Tibial artery (tissue), 4 donors: ENCODE data around the gene THAP3.

Experiments
- DNase-seq, 2 donors: peaks; one replicate each; pipeline ENCODE4 v3.0.0-alpha.2; 2019
- H3K27ac ChIP-seq, 2 donors: fragments of 200-600 bp; sonication (generic) in 1 of 2; 1 replicate in 1 of 2; 2 replicates in 1 of 2; pipeline ENCODE4 v1.5.1; 2018 to 2019; ENCODE audit warnings: mild to moderate bottlenecking in 1 of 2
- H3K27me3 ChIP-seq, 2 donors: fragments of 200-600 bp; sonication (generic) in 1 of 2; one replicate each; pipeline versions ENCODE4 v1.5.1 to v1.6.0; 2016 to 2019
- H3K36me3 ChIP-seq, 3 donors: fragments of 200-600 bp; sonication (generic) in 2 of 3; one replicate each; pipeline ENCODE4 v1.5.1; 2016 to 2019; ENCODE audit warnings: mild to moderate bottlenecking in 2 of 3
- H3K4me1 ChIP-seq, 4 donors: fragments of 200-600 bp; sonication (generic) in 2 of 4; 1 replicate in 3 of 4; 2 replicates in 1 of 4; pipeline ENCODE4 v1.5.1; 2016 to 2019
- H3K4me3 ChIP-seq, 2 donors: fragments of 200-600 bp; sonication (generic) in 1 of 2; 1 replicate in 1 of 2; 2 replicates in 1 of 2; pipeline ENCODE4 v1.5.1; 2018 to 2019; ENCODE audit warnings: mild to moderate bottlenecking in 2 of 2
- H3K9me3 ChIP-seq, 3 donors: fragments of 200-600 bp; sonication (generic) in 1 of 3; one replicate each; pipeline ENCODE4 v1.5.1; 2016 to 2019
- CTCF ChIP-seq, 2 experiments: fragments of 200-600 bp in 1 of 2; fragments of 450-650 bp in 1 of 2; IDR thresholded peaks; one replicate each; pipeline ENCODE4 v1.5.1; 2017 to 2019; ENCODE audit warnings: antibody characterized with exemption in 2 of 2, mild to moderate bottlenecking in 1 of 2, moderate library complexity in 1 of 2
- intact Hi-C: fragments of 100-400 bp; cut with DNase I; formaldehyde crosslinking; loops from one replicate; pipeline ENCODE4 v1.15.0; 2023; ENCODE audit warnings: low total_unique reads

The THAP3 gene

DNA sequence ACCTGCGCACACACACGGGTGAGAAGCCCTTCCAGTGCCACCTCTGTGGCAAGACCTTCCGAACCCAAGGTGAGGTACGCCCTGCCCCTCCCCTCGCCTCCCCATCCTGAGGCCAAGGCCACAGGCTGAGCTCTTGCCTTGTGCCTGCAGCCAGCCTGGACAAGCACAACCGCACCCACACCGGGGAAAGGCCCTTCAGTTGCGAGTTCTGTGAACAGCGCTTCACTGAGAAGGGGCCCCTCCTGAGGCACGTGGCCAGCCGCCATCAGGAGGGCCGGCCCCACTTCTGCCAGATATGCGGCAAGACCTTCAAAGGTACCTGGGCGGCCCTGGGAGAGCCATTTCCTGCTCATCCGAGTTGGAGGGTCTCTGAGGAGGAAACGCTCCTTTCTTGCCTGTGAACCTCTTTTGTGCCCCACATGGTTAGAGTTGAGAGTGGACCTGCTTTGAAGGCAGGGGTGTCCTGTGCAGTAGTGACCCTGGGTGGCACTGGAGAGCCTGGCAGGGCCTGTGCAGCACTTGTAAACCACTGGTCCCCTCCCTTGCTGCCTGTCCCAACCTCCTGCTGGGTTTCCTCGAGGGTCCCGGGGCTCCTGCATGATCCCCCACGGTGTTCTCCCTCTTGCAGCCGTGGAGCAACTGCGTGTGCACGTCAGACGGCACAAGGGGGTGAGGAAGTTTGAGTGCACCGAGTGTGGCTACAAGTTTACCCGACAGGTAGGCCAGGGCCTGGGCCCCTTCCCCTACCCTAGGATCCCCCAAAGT, 36.4 kb upstream of the THAP3 start:
- DNase-seq: no peak
- H3K4me1 ChIP-seq: peaks cover 0 to 82% (median 71%) of the 10 kb centered on the region in 4 donors
- no peaks in the 10 kb centered on the region for H3K27me3 ChIP-seq
- peaks cover 39 to 69% (median 62%) of the 10 kb centered on the region in 3 donors for H3K36me3 ChIP-seq
- H3K27ac ChIP-seq: peak overlapping the region in 1 of 2 donors; percentile 86
- intact Hi-C loops: loop anchor here (10.0 kb wide), 1 partner anchor 46 kb away; no protein-coding TSS in a partner anchor
- no peak for TF ChIP-seq CTCF (IDR thresholded peaks at IDR 0.05)
- H3K4me3 ChIP-seq: no peak overlapping the region
- no peaks in the 10 kb centered on the region for H3K9me3 ChIP-seq

DNA sequence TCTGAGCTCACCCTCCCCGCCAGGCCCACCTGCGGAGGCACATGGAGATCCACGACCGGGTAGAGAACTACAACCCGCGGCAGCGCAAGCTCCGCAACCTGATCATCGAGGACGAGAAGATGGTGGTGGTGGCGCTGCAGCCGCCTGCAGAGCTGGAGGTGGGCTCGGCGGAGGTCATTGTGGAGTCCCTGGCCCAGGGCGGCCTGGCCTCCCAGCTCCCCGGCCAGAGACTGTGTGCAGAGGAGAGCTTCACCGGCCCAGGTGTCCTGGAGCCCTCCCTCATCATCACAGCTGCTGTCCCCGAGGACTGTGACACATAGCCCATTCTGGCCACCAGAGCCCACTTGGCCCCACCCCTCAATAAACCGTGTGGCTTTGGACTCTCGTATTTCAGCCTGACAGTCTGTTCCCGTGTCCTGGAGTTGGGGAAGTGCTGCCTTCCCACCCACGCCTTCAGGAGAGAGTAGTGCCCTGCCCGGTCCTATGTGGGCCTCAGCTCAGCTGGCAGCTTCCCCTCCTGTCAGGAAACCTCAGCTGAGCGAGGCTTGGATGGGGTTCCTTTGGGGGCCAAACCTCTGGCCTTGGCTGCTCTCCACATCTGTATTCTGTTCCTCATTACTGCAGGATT, 35.7 kb upstream of the THAP3 start:
- intact Hi-C loops: loop anchor here (10.0 kb wide), 1 partner anchor 46 kb away; no protein-coding TSS in a partner anchor
- H3K9me3 ChIP-seq: no peaks in the 10 kb centered on the region
- H3K27me3 ChIP-seq: no peaks in the 10 kb centered on the region
- peak overlapping the region; percentile 54 to 86 for H3K27ac ChIP-seq
- no peak for TF ChIP-seq CTCF (IDR thresholded peaks at IDR 0.05)
- H3K36me3 ChIP-seq: peaks cover 46 to 76% (median 69%) of the 10 kb centered on the region in 3 donors
- no peak overlapping the region for H3K4me3 ChIP-seq
- peaks cover 0 to 88% (median 77%) of the 10 kb centered on the region in 4 donors for H3K4me1 ChIP-seq
- DNase-seq: no peak

DNA sequence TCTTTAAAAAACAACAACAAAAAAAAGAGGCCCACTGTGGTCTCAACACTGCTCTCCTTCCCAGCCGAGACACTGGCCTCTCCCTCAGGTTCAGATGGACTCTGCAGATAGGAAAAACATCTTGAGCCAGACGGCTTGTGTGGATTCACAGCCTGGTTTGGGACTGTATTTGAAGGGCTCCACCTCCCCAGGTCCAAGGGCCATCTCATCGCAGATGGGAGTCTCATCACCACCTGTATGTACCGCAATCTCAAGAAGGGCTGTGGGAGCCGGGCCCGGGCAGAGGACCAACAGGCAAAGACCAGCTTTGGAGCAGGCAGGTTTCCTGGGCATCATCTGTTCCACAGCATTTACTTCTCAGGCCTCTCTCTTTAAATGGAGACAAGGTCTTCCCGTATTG, 34.6 kb upstream of the THAP3 start:
- no peak for TF ChIP-seq CTCF (IDR thresholded peaks at IDR 0.05)
- DNase-seq: no peak
- intact Hi-C loops: no loop called here
- no peaks in the 10 kb centered on the region for H3K27me3 ChIP-seq
- H3K4me3 ChIP-seq: no peak overlapping the region
- H3K27ac ChIP-seq: peak overlapping the region; percentile 86
- peaks cover 0 to 98% (median 76%) of the 10 kb centered on the region in 4 donors for H3K4me1 ChIP-seq
- no peaks in the 10 kb centered on the region for H3K9me3 ChIP-seq
- H3K36me3 ChIP-seq: peaks cover 56 to 86% (median 80%) of the 10 kb centered on the region in 3 donors

GRCh38 chr1:6591222-6591621, 33.4 kb upstream of the THAP3 start:
- no peaks in the 10 kb centered on the region for H3K27me3 ChIP-seq
- peak in 1 of 2 experiments; percentile 8 for TF ChIP-seq CTCF (IDR thresholded peaks at IDR 0.05)
- H3K4me3 ChIP-seq: peak overlapping the region in 1 of 2 donors; percentile 14
- H3K36me3 ChIP-seq: peaks cover 68 to 96% (median 92%) of the 10 kb centered on the region in 3 donors
- H3K27ac ChIP-seq: peak overlapping the region; percentile 86
- intact Hi-C loops: no loop called here
- peaks cover 0 to 97% (median 85%) of the 10 kb centered on the region in 4 donors for H3K4me1 ChIP-seq
- peak; percentile 78 to 94 for DNase-seq
- H3K9me3 ChIP-seq: no peaks in the 10 kb centered on the region

GRCh38 chr1:6591644-6592043, 33.0 kb upstream of the THAP3 start:
- H3K36me3 ChIP-seq: peaks cover 72 to 96% (median 95%) of the 10 kb centered on the region in 3 donors
- TF ChIP-seq CTCF (IDR thresholded peaks at IDR 0.05): no peak
- peak overlapping the region; percentile 86 for H3K27ac ChIP-seq
- no peak for DNase-seq
- peak overlapping the region in 1 of 2 donors; percentile 14 for H3K4me3 ChIP-seq
- peaks cover 0 to 97% (median 85%) of the 10 kb centered on the region in 4 donors for H3K4me1 ChIP-seq
- H3K9me3 ChIP-seq: no peaks in the 10 kb centered on the region
- H3K27me3 ChIP-seq: no peaks in the 10 kb centered on the region
- intact Hi-C loops: no loop called here
